Uterus (tissue), 4 donors: Measurements from ENCODE around the gene DRC7. TPM values are rescaled to one million over a fixed set of nuclear protein-coding genes. Genes with fewer than 3 reads are reported as not detected.

ENCODE experiments used
- DNase-seq, 2 donors: peaks; one replicate each; pipeline ENCODE4 v3.0.0-alpha.2; 2019 to 2020
- H3K27ac ChIP-seq, 2 donors: fragments of 200-600 bp; sonication (generic); 1 replicate in 1 of 2; 2 replicates in 1 of 2; pipeline ENCODE4 v1.5.1; 2016 to 2018
- H3K27me3 ChIP-seq, 2 donors: fragments of 200-600 bp; sonication (generic); one replicate each; pipeline ENCODE4 v1.5.1; 2018 to 2019; ENCODE audit warnings: control low read depth in 1 of 2
- H3K36me3 ChIP-seq, 2 donors: fragments of 200-600 bp; sonication (generic); one replicate each; pipeline ENCODE4 v1.5.1; 2019; ENCODE audit warnings: control low read depth in 1 of 2
- H3K4me1 ChIP-seq, 2 donors: fragments of 200-600 bp; sonication (generic); one replicate each; pipeline ENCODE4 v1.5.1; 2018 to 2019; ENCODE audit warnings: control low read depth in 1 of 2
- H3K4me3 ChIP-seq, 2 donors: fragments of 200-600 bp; sonication (generic); 1 replicate in 1 of 2; 2 replicates in 1 of 2; pipeline ENCODE4 v1.5.1; 2018 to 2019; ENCODE audit warnings: mild to moderate bottlenecking in 1 of 2
- H3K9me3 ChIP-seq, 2 donors: fragments of 200-600 bp; sonication (generic); one replicate each; pipeline ENCODE4 v1.5.1; 2019; ENCODE audit warnings: control low read depth in 1 of 2
- POLR2A ChIP-seq, 2 donors: fragments of 450-650 bp; IDR thresholded peaks; one replicate each; pipeline ENCODE4 v1.6.1; 2016; ENCODE audit warnings: antibody characterized with exemption in 2 of 2, mild to moderate bottlenecking in 1 of 2, moderate library complexity in 1 of 2
- intact Hi-C: fragments of 100-400 bp; cut with DNase I; formaldehyde crosslinking; loops from one replicate; pipeline ENCODE4 v1.15.1; 2023; ENCODE audit warnings: low total_unique reads
- total RNA-seq, 4 donors: library from RNA; depleted of rRNA in 3 of 4; stranded (reverse); fragments of >200 nt in 3 of 4; gene quantifications; one replicate each; pipeline versions ENCODE4 v1.1.0 to v1.2.4, GENCODE V29; 2014 to 2023
- TF ChIP-seq, protein P1 (sequence below), 4 experiments: fragments of 200-600 bp in 2 of 4; fragments of 450-650 bp in 2 of 4; sonication (generic) in 2 of 4; IDR thresholded peaks; one replicate each; pipeline ENCODE4 v1.5.1; 2016 to 2019; ENCODE audit warnings: antibody characterized with exemption in 4 of 4, mild to moderate bottlenecking in 2 of 4, moderate library complexity in 1 of 4
- donor health status: DM: yes; HTN: yes; CAD: no.

The DRC7 gene
- total RNA-seq, 4 donors from 2014 or later: 0.18 to 5.4 TPM; not detected in 2

DNA sequence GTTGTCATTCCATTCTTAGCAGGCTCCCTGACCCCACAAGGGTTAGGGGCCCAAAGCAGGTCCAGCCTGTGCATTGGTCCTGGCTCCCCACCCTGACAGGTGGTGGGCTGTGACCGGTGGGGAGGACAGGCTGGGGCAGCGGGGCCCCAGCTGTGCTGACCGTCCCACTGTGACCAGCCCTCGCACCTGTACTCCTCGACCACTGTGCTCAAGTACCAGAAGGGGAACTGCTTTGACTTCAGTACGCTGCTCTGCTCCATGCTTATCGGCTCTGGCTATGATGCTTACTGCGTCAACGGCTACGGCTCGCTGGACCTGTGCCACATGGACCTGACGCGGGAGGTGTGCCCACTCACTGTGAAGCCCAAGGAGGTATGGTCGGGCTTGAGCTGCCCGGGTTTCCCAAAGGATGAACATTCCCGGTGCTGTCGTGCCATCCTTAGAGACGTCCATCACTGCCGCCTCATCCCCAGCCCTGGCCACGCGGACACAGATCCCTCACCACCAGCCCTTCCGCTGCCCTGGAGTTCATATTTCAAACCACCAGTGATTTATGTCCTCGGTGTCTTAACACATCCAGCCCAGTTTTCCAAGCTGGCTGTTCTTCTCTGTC lies 7.3 kb downstream of the DRC7 start:
- Histone ChIP-seq H3K27ac (peak overlapping the region in 1 of 2 donors; percentile 6), H3K36me3 (no peaks in the 10 kb centered on the region), H3K9me3 (no peaks in the 10 kb centered on the region), H3K4me3 (no peak overlapping the region), H3K27me3 (no peaks in the 10 kb centered on the region), H3K4me1 (no peaks in the 10 kb centered on the region)
- TF ChIP-seq, protein P1, sequence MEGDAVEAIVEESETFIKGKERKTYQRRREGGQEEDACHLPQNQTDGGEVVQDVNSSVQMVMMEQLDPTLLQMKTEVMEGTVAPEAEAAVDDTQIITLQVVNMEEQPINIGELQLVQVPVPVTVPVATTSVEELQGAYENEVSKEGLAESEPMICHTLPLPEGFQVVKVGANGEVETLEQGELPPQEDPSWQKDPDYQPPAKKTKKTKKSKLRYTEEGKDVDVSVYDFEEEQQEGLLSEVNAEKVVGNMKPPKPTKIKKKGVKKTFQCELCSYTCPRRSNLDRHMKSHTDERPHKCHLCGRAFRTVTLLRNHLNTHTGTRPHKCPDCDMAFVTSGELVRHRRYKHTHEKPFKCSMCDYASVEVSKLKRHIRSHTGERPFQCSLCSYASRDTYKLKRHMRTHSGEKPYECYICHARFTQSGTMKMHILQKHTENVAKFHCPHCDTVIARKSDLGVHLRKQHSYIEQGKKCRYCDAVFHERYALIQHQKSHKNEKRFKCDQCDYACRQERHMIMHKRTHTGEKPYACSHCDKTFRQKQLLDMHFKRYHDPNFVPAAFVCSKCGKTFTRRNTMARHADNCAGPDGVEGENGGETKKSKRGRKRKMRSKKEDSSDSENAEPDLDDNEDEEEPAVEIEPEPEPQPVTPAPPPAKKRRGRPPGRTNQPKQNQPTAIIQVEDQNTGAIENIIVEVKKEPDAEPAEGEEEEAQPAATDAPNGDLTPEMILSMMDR (IDR thresholded peaks at IDR 0.05): no peak
- TF ChIP-seq POLR2A (IDR thresholded peaks at IDR 0.05): no peak
- DNase-seq: peak in 1 of 2 donors; percentile 33
- intact Hi-C loops: no loop called here

DNA sequence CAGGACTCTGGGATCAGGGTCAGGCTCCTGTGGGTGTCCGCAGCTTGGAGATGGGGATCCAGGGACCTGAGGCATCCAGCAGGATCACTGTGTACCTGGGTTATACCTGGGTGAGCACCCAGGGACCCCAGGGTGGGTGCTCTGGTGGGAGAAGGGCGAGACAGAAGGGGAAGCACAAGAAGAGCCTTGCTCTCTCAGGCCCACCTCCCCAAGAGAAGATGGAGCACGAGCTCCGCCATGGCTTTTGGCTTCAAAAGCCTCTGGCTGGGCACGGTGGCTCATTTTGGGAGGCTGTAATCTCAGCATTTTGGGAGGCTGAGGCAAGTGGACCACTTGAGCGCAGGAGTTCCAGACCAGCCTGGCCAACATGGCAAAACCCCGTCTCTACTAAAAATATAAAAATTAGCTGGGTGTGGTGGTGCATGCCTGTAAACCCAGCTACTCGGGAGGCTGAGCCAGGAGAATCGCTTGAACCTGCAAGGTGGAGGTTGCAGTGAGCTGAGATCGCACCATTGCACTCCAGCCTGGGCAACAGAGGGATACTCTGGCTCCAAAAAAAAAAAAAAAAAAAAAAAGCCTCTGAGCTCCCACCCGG lies 8.9 kb downstream of the DRC7 start:
- intact Hi-C loops: no loop called here
- no peak for DNase-seq
- Histone ChIP-seq H3K4me1 (no peaks in the 10 kb centered on the region), H3K27me3 (no peaks in the 10 kb centered on the region), H3K36me3 (no peaks in the 10 kb centered on the region), H3K9me3 (no peaks in the 10 kb centered on the region), H3K4me3 (no peak overlapping the region), H3K27ac (no peak overlapping the region)
- TF ChIP-seq, protein P1 (IDR thresholded peaks at IDR 0.05): no peak
- TF ChIP-seq POLR2A (IDR thresholded peaks at IDR 0.05): no peak

DNA sequence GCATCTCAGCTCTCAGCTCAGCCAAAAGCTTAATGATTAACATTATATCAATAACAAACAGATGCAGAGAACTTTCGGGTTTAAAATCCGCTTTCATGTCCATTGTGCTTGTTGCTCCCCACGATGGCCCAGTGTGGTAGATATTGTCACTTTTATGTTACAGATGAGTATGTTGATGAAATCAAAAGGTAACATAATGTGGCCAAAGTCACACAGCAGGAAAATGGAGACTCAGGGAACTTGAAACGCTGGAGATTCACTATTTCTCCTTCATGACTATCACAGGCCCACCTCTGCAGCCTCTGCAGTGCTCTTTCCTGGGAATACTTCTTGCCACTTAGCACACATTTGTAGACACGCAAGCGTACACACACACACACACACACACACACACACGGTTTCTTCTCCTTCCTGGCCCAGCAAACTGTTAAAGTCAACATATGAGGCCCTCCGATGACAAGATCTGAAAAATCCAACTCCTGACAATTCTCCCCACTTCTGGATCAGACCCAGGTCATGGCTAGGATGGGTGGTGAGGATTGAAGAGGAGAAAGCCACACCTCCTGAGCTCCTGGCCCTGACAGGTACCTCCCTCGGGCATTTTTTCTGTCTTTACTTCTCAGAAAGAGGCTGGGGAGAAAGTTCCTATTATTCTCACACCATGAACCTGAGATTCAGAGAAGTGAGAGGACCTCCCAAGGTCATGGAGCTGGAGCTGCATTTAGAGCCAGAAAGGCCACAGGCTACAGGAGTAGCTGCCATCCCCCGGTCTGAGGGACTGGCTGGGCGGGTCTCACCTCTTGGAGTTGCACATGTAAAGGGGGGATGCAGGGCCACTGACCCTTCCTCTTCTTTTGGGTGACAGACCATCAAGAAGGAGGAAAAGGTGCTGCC lies 9.7 kb downstream of the DRC7 start:
- Histone ChIP-seq H3K4me3 (no peak overlapping the region), H3K36me3 (no peaks in the 10 kb centered on the region), H3K27ac (no peak overlapping the region), H3K27me3 (no peaks in the 10 kb centered on the region), H3K4me1 (no peaks in the 10 kb centered on the region), H3K9me3 (no peaks in the 10 kb centered on the region)
- no peak for DNase-seq
- TF ChIP-seq, protein P1 (IDR thresholded peaks at IDR 0.05): no peak
- no peak for TF ChIP-seq POLR2A (IDR thresholded peaks at IDR 0.05)
- intact Hi-C loops: no loop called here

DNA sequence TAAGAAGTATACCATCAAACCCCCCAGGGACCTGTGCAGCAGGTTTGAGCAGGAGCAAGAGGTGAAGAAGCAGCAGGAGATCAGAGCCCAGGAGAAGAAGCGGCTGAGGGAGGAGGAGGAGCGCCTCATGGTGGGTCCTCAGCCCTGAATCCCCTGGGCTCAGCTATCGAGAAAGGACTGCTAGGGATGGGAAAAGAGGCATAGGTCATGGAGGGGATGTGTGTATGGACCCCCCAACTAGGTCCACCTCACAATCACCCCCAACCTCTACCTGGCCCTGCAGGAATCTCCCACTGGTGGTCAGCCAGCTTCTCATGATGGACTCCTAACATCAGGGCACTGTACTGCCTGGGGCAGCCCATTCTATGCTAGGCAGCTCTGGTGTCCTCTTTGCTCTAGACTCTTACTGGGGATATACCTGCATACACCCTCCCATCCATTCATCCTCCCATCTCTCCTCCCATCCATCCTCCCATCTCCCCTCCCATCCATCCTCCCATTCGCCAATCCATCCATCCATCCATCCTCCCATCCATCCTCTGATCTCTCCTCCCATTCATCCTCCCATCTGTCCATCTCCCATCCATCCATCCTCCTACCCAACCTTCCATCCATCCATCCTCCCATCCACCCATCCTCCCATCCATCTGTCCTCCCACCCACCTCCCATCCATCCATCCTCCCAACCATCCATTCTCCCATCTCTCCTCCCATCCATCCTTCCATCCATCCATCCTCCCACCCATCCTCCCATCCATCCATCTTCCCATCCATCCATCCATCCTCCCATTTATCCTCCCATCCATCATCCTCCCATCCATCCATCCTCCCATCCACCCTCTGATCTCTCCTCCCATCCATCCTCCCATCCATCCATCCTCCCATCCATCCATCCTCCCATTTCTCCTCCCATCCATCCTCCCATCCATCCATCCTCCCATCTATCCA lies 10.6 kb downstream of the DRC7 start:
- DNase-seq: no peak
- H3K36me3 ChIP-seq: no peaks in the 10 kb centered on the region
- no peak overlapping the region for H3K4me3 ChIP-seq
- no peaks in the 10 kb centered on the region for H3K4me1 ChIP-seq
- no peak for TF ChIP-seq POLR2A (IDR thresholded peaks at IDR 0.05)
- TF ChIP-seq, protein P1 (IDR thresholded peaks at IDR 0.05): no peak
- H3K27me3 ChIP-seq: no peaks in the 10 kb centered on the region
- no peaks in the 10 kb centered on the region for H3K9me3 ChIP-seq
- H3K27ac ChIP-seq: no peak overlapping the region
- intact Hi-C loops: no loop called here
